HG03520 (cell line): Measurements from ENCODE around the gene NANOS2.

Experiments used
- ATAC-seq: cut with Tn5 transposase; IDR thresholded peaks from one replicate; pipeline ENCODE4 v1.9.1; 2021; ENCODE audit warnings: mild to moderate bottlenecking, moderate library complexity; ENCODE audit not compliant: unreplicated experiment

NANOS2 gene

GRCh38 chr19:45913874-45914830 lies at the start of gene NANOS2:
Gene NANOS2, minus strand, starts transcription at chr19:45914778. Its CDS starts 85 bp downstream, at chr19:45914693.
- no peak for ATAC-seq

- ATAC-seq, result no peak
Observed at GRCh38 chr19:45962021-45962420, 47.4 kb upstream of the NANOS2 start.

GRCh38 chr19:45960595-45961235 lies 46.1 kb upstream of the NANOS2 start:
- ATAC-seq, result no peak

- ATAC-seq, result no peak
Observed at GRCh38 chr19:45959517-45960025, 45.0 kb upstream of the NANOS2 start.

- no peak for ATAC-seq
Observed at GRCh38 chr19:45958769-45959516, 44.4 kb upstream of the NANOS2 start.

GRCh38 chr19:45958320-45958719 lies 43.7 kb upstream of the NANOS2 start:
- no peak for ATAC-seq

- ATAC-seq, result no peak
Observed at GRCh38 chr19:45955905-45956608, 41.5 kb upstream of the NANOS2 start.

GRCh38 chr19:45954156-45954555 lies 39.6 kb upstream of the NANOS2 start:
- ATAC-seq, result no peak

GRCh38 chr19:45953676-45954075 lies 39.1 kb upstream of the NANOS2 start:
- ATAC-seq, result no peak

GRCh38 chr19:45952686-45953505 lies 38.3 kb upstream of the NANOS2 start:
- no peak for ATAC-seq

- no peak for ATAC-seq
Observed at GRCh38 chr19:45952341-45952685, 37.7 kb upstream of the NANOS2 start.

GRCh38 chr19:45947926-45948325 lies 33.3 kb upstream of the NANOS2 start:
- no peak for ATAC-seq

GRCh38 chr19:45940515-45940805 lies 25.9 kb upstream of the NANOS2 start:
- no peak for ATAC-seq

- no peak for ATAC-seq
Observed at GRCh38 chr19:45939792-45940514, 25.4 kb upstream of the NANOS2 start.

- ATAC-seq, result no peak
Observed at GRCh38 chr19:45938733-45939319, 24.2 kb upstream of the NANOS2 start.

- no peak for ATAC-seq
Observed at GRCh38 chr19:45935267-45935666, 20.7 kb upstream of the NANOS2 start.

- ATAC-seq, result no peak
Observed at GRCh38 chr19:45934551-45935230, 20.1 kb upstream of the NANOS2 start.

- ATAC-seq, result no peak
Observed at GRCh38 chr19:45933759-45934158, 19.2 kb upstream of the NANOS2 start.
